ENCODE measurements around the gene CCDC142.

- TF ChIP-seq, protein P1, sequence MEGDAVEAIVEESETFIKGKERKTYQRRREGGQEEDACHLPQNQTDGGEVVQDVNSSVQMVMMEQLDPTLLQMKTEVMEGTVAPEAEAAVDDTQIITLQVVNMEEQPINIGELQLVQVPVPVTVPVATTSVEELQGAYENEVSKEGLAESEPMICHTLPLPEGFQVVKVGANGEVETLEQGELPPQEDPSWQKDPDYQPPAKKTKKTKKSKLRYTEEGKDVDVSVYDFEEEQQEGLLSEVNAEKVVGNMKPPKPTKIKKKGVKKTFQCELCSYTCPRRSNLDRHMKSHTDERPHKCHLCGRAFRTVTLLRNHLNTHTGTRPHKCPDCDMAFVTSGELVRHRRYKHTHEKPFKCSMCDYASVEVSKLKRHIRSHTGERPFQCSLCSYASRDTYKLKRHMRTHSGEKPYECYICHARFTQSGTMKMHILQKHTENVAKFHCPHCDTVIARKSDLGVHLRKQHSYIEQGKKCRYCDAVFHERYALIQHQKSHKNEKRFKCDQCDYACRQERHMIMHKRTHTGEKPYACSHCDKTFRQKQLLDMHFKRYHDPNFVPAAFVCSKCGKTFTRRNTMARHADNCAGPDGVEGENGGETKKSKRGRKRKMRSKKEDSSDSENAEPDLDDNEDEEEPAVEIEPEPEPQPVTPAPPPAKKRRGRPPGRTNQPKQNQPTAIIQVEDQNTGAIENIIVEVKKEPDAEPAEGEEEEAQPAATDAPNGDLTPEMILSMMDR (IDR thresholded peaks at IDR 0.05; ENCODE audit: low read length), result no peak
- TF ChIP-seq EZH2 (optimal IDR thresholded peaks at IDR 0.05; ENCODE audit: low read depth, low read length) (no peak), EZH2phosphoT487 (IDR thresholded peaks at IDR 0.05; ENCODE audit: low read length) (no peak)
Observed at GRCh38 chr2:74499940-74500577, 17.3 kb upstream of the CCDC142 start.

Measured in MM.1S (cell line).